Cerebellar cortex (tissue), 1 donor: ENCODE results near the gene USP10.
A peak's percentile ranks its signal among the peaks of the same experiment; 100 is the strongest.

Source experiments
- DNase-seq: peaks from one replicate; pipeline ENCODE4 v3.0.0-alpha.2; 2015; ENCODE audit warnings: low spot score

Gene USP10

GRCh38 chr16:84804326-84804725 is 104.5 kb downstream of the USP10 start:
- DNase-seq = no peak

DNA sequence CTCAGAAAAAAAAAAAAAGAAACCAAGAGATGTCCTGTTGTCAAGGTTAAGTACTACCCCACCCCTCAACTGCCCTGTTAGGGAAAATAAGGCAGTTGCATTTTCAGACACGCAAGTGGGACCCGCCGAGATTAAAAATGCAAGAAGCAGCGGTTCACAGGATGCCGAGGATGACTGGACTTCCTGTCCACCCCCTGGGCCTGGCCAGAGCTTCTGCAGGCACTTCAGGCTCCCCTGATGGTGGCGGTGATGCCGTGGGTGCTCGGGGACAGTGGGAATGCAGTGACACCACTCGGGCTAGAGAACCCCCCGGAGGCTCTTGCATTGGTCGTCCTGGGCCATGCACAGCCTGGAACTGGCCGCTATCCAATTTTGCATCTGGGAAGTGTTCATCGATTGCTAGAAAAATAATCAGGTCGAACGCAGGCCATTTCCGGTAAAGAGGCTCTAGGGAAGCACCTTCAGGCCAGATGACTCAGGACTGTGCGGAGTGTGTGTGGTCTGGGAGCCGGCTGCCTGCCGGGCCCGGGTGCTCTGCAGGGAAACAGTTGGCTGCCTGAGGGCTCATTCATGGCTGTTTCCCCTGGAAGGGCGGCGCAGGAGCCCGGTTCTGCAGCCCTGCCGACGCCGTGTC is 106.6 kb downstream of the USP10 start:
- no peak for DNase-seq

DNA sequence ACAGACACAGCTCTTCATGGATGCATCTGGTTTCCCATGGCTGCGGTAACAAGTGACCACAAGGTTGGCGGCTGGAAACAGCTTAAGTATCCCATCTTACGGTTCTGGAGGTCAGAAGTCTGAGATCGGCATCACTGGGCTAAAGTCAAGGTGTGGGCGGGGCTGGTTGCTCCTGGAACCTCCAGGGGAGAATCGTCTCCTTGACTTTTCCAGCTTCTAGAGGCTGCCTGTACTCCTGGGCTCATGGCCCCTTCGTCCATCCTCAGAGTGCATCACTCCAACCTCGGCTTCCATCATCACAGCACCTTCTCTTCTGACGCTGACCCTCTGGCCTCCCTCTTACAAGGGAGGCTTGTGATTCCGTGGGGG is 107.1 kb downstream of the USP10 start:
- DNase-seq = no peak

DNA sequence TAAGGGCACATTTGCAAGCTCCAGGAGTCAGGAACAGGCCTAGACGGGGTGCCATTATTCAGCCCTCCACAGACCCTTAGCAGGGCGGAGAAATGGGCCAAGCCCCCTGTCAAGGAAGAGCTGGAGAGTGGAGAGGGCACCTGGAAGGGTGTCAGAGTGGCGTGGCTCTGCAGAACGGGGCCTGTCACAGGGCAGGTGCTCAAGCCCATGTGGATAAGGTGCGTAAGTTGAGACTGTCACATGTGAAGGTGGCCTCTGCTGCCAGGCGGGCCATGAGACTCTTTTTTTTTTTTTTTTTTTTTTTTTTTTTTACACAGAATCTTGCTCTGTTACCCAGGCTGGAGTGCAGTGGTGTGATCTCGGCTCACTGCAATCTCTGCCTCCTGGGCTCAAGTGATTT is 108.0 kb downstream of the USP10 start:
- DNase-seq = no peak

DNA sequence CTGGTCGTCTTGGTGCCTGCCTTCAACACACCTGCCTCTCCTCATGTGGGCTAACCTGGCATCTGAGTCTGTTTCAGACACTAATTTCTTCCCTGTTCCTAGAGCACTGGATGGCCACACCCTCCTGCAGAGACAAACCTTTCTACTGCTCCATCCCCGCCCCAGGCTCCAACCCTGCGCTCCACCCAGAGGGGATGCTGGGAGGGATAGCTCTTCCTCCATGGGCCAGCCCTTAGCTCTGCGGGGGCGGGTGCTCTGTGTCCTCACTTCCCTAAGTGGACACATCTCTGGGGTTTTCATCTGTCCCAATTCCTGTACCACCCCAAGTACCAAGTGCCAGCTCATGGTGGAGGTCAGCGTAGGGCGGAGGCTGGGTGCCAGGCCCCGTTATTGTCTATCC is 109.0 kb downstream of the USP10 start:
- no peak for DNase-seq

DNA sequence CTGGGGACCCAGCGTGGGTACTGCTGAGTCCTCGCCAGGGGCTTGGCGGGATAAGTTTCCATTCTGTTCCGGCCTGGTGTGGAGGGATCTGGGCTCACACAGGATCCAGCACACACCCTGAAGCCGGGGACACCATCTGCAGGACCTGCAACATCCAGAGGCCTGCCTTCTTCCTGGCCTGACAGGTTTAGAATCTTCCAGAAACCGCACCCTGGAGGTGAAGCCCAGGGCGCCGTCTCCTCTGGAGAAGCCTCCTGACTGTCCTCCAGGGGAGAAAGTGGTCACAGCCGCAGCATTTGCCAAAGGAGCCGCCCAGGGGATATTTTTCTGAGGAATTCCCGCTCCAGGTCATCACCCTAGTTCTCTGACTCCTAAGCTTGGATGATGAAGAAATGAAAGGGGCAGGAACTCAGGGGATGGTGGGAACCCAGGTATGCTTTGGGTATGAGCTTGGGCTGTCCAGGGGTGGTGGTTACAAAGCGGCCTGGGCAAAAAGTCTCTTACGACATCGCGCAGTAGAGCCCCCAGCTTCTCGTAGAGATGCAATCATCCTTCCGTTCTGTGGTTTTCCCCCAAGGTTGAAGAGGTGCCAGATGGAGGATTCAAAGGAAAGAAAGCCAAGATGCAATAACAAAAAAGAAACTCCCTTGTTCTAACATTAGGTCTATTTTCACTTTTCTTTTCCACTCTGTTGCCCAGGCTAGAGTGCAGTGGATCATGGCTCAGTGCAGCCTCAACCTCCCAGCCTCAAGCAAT is 110.9 kb downstream of the USP10 start:
- no peak for DNase-seq

- DNase-seq = no peak
Observed at GRCh38 chr16:84811529-84811928, 111.7 kb downstream of the USP10 start.

DNA sequence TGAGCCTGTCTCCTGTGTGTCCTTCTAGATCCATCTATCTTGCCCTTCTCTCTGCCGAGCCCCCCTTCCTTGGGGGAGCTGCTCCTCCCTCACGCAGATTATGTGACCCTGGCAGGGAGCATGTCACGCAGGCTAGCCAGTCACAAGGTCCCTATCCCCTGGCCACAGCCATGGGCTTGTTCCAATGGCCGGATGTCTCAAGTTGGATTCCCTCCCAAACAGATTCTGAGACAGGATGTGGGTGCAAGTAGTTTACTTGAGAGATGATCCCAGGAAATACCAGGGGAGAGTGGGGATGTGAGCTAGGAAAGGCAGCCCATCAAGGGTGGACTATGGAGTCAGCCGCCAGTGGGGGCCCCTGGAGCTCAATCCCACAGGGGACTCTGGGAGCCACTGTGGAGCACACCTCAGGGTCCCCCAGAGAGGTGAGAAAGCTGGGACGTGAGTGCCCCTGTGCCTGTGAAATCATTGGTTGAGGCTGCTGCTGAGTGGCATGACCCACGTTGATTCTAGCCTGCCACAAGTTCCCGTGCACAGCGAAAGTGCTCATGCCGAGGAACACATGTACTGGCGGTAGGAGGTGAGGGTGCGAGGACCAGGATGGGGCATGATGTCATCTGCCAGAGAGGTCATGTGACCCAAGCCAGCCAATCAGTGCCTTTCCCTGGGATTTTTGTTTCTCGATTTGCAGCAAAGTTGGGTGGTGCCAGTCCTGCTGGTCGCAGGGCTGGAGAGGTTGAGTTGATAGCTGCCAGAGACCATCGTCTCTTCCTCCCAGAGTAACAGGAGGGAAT is 113.5 kb downstream of the USP10 start:
- DNase-seq = no peak

GRCh38 chr16:84815462-84815861 is 115.7 kb downstream of the USP10 start:
- DNase-seq = no peak

- no peak for DNase-seq
Observed at GRCh38 chr16:84816023-84816422, 116.2 kb downstream of the USP10 start.

DNA sequence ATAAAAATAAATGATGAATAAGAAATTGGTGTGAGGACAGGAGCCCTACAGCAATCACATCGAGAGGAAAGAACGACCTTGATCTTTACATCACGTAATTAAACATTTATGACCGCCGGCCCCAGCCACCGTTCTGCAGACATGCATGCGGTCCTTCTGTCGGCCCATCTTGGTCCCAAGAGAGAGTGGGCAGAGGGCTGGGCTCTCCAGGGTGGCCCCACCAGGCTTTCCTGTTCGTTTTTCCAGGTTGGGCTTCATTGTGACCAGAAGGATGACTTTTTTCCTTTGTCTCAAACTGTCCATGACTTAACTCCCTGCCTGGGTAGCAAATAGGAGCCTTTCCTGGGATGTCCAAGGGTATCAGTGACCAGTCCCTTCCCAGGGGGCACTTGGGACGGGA is 116.7 kb downstream of the USP10 start:
- no peak for DNase-seq

DNA sequence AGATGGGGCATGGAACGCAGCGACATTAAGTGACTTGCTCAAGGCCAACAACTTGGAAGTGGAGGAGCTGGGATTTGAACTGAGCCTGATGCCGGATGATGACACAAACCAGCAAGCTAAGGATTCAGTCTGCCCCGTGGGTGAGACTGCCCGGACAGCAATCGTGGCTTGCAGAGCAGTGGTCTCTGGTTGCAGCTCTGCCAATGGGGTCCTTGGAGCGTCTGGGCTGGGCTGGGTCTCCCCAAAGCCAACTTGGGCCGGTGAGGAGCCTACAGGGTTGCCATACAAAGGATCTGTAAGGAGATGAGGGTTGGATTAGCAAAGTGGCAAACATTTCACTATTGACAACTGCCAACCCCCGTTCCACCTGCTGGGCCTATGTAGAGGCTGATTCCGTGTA is 117.4 kb downstream of the USP10 start:
- no peak for DNase-seq

DNA sequence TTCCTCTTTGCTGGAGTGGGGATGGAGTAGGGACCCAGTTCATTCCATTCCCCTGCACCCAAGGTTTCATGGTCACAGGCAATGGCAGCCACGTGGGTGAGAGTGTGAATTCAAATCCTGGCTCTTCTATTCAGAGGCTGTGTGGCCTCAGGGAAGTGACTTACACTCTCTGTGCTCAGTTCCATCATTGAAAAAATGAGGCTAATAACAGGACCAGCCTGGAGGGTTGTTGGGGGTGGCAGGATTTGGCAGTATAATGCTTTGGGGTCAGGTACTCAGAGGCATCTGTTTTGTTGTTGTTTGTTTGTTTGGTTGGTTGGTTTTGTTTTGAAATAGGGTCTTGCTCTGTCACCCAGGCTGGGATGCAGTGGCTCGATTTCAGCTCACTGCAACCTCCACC is 117.8 kb downstream of the USP10 start:
- no peak for DNase-seq

- no peak for DNase-seq
Observed at GRCh38 chr16:84818133-84818532, 118.3 kb downstream of the USP10 start.

DNA sequence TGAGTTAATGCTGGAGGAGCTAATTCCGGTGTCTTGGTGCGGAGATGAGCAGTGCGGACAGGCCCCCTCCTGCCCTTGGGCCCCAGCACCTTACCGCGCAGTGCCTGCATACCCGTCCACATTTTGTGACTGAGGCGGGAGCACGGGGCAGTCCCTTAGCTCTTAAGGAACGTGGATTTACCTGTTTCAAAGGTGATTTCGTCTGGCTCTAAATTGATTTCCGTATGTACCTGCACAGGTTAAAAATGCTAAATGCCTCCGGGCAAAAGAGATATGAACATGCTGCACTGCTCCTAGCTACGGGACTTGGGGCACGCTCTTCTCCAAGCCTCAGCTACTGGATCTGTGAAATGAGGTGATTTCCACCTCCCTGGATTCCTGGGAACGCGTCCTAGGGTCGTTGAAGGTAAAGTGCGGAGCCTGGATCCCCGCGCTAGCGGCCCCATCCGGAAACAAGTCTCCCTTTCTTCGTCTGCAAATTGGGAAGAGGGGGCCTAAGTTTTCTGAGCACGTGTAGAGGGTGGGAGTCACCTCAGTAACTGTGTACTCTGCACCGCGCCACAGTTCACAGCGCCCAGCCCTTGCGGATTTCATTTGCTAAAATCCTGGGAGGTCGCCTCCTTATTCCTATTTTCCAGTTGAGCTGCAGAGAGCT is 119.3 kb downstream of the USP10 start:
- no peak for DNase-seq

DNA sequence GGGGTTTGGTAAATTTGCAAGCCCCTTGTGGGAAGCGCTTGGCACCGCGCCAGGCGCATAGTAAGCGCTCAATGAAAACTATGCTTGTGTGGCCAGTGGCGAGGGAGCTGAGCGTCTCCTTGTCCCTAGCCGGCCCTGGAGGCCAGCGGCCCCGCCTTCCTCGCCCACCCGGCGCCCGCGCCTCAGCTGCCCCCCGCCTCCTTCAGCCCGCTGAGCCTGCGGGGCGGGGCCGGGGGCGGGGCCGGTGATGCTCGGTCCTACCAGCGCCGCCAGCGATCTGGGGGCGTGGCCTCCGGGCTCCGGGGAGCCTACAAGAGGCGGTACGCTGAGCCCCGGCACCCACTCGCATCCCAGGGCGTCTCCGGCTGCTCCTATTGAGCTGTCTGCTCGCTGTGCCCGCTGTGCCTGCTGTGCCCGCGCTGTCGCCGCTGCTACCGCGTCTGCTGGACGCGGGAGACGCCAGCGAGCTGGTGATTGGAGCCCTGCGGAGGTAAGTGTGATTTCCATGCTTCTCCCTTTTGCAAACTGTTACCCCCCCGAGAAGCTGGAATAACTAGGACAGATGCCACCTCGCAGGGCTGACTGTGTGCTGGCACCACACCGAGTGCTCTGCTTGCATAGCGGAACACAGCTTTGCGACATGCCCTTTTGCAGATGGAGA is 120.0 kb downstream of the USP10 start, which contains the start of gene CRISPLD2:
Gene CRISPLD2, plus strand, starts transcription at position 342 of the 661 bp plus-strand sequence. CDS start 18,511 bp downstream, outside the sequence.
- DNase-seq = peak; percentile 72

DNA sequence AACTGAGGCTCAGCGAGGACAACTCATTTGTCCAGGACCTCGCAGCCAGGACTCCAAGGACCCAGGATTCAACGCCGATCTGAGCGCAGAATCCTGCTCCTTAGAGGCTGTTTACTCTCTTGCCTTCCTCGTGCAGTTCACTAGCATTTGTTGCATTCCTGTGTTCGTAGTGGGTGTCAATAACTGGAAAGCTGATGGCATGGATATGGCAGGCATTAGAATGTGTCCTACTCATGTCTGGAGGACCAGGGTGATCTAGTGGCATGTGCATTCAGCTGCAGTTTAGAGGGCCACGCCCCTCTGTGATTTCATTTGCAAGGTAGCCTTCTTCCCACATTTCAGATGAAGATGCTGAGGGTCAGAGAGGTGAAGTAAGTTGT is 120.5 kb downstream of the USP10 start:
- no peak for DNase-seq

- DNase-seq = no peak
Observed at GRCh38 chr16:84820771-84821170, 121.0 kb downstream of the USP10 start.

- DNase-seq = no peak
Observed at GRCh38 chr16:84821179-84821578, 121.4 kb downstream of the USP10 start.

- DNase-seq = no peak
Observed at GRCh38 chr16:84821728-84822689, 122.2 kb downstream of the USP10 start.

- no peak for DNase-seq
Observed at GRCh38 chr16:84822990-84823389, 123.2 kb downstream of the USP10 start.
